Testis (tissue), 2 donors: Measurements from ENCODE around the gene ZNF584.

ENCODE experiments used
- POLR2A ChIP-seq: fragments of 450-650 bp; IDR thresholded peaks from one replicate; pipeline ENCODE4 v1.6.1; 2017; ENCODE audit warnings: antibody characterized with exemption, mild to moderate bottlenecking, moderate library complexity
- TF ChIP-seq, protein P1 (sequence below), 3 experiments: fragments of 450-650 bp in 2 of 3; fragments of 200-600 bp in 1 of 3; sonication (generic) in 1 of 3; IDR thresholded peaks; one replicate each; pipeline ENCODE4 v1.5.1; 2016 to 2019; ENCODE audit warnings: antibody characterized with exemption in 3 of 3, mild to moderate bottlenecking in 2 of 3, moderate library complexity in 1 of 3

DNA sequence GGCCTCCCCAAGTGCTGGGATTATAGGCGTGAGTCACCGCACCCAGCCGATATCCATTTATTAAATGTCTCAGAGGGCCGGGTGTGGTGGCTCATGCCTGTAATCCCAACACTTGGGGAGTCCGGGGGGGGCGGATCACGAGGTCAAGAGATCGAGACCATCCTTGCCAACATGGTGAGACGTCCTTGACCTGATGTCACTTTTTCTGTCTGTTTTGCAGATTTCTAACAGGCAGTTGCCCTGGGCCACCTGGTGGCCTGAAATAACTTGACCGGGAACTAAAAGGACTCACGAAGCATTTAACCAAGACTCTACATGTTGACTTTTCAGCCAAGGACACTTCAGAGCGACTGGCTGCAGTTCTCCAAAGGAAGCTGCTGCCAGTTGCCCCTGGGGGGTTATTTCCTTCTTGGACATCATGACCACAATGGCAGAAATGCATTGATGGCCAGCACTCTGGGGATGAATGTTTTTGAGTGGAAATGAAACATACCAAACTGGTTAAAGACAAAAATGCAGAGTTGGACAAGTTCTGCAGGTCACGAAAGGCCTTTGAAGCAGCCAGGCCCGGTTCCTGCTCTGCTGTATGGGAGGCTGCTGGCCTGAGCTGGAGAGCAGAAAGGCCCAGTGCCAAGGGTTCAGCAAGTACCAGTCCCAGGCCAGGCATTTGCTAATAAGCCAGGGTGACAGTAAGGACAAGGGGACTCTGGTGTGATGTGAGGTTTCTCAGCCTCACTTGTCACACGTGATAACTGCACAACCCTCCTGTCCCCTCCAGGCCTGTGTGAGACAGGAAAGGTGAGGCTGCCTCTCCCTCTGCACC, 35.9 kb upstream of the ZNF584 start:
- no peak for TF ChIP-seq POLR2A
- TF ChIP-seq, protein P1, sequence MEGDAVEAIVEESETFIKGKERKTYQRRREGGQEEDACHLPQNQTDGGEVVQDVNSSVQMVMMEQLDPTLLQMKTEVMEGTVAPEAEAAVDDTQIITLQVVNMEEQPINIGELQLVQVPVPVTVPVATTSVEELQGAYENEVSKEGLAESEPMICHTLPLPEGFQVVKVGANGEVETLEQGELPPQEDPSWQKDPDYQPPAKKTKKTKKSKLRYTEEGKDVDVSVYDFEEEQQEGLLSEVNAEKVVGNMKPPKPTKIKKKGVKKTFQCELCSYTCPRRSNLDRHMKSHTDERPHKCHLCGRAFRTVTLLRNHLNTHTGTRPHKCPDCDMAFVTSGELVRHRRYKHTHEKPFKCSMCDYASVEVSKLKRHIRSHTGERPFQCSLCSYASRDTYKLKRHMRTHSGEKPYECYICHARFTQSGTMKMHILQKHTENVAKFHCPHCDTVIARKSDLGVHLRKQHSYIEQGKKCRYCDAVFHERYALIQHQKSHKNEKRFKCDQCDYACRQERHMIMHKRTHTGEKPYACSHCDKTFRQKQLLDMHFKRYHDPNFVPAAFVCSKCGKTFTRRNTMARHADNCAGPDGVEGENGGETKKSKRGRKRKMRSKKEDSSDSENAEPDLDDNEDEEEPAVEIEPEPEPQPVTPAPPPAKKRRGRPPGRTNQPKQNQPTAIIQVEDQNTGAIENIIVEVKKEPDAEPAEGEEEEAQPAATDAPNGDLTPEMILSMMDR (IDR thresholded peaks at IDR 0.05), result peak in 1 of 3 experiments; percentile 31
